HUES48 (cell line): ENCODE data around the gene EMC10.

Experiments
- H3K27ac ChIP-seq: one replicate; pipeline ENCODE4 v1.7.0; 2013; ENCODE audit warnings: low read depth, low read length, inconsistent platforms
- H3K27me3 ChIP-seq: 2 replicates; pipeline ENCODE4 v1.6.1; 2013; ENCODE audit warnings: mild to moderate bottlenecking, low read length; ENCODE audit not compliant: control insufficient read depth, insufficient read depth
- H3K36me3 ChIP-seq: 2 replicates; pipeline ENCODE4 v1.6.1; 2013; ENCODE audit warnings: low read length; ENCODE audit not compliant: control insufficient read depth, insufficient read depth
- H3K4me1 ChIP-seq: 2 replicates; pipeline ENCODE4 v1.6.1; 2013; ENCODE audit warnings: mild to moderate bottlenecking, low read length; ENCODE audit not compliant: control insufficient read depth, insufficient read depth
- H3K4me3 ChIP-seq: 2 replicates; pipeline ENCODE4 v1.5.1; 2013; ENCODE audit warnings: mild to moderate bottlenecking, low read depth, low read length
- H3K9ac ChIP-seq: 2 replicates; pipeline ENCODE4 v1.6.1; 2013; ENCODE audit warnings: mild to moderate bottlenecking, low read depth, low read length, moderate library complexity
- H3K9me3 ChIP-seq: 2 replicates; pipeline ENCODE4 v1.6.1; 2013; ENCODE audit warnings: low read length; ENCODE audit not compliant: control insufficient read depth, insufficient read depth

The EMC10 gene

GRCh38 chr19:50510700-50511068 is 34.4 kb downstream of the EMC10 start:
- H3K4me1 ChIP-seq, result no peaks in the 10 kb centered on the region; the same call in 1 of the 2 replicates

GRCh38 chr19:50511069-50511822 is 34.9 kb downstream of the EMC10 start, which contains the start of gene JOSD2:
TSS of gene JOSD2 (minus strand) at chr19:50511191. CDS start at chr19:50510431, 760 bp downstream.
- peak within 1 kb of the TSS; percentile 71 for H3K4me3 ChIP-seq
- no peaks in the 10 kb centered on the region for H3K36me3 ChIP-seq
- peaks cover 4% of the 10 kb centered on the region for H3K27me3 ChIP-seq
- no peak within 1 kb of the TSS; the same call in 1 of the 2 replicates for H3K9ac ChIP-seq
- H3K27ac ChIP-seq, result peak within 1 kb of the TSS; percentile 64
- no peaks in the 10 kb centered on the region; the same call in 1 of the 2 replicates for H3K4me1 ChIP-seq
- H3K9me3 ChIP-seq, result no peaks in the 10 kb centered on the region

More at GRCh38 chr19:50510700-50511068, 34.4 kb downstream of the EMC10 start:
- H3K4me3 ChIP-seq, result peak overlapping the region; percentile 71
- H3K9me3 ChIP-seq, result no peaks in the 10 kb centered on the region
- no peaks in the 10 kb centered on the region for H3K36me3 ChIP-seq
- H3K27me3 ChIP-seq, result peaks cover 4% of the 10 kb centered on the region
- H3K9ac ChIP-seq, result no peak overlapping the region; the same call in 1 of the 2 replicates
- peak overlapping the region; percentile 64 for H3K27ac ChIP-seq

- no peaks in the 10 kb centered on the region; the same call in 1 of the 2 replicates for H3K4me1 ChIP-seq
- no peak overlapping the region for H3K9ac ChIP-seq
- H3K36me3 ChIP-seq, result no peaks in the 10 kb centered on the region
- peaks cover 4% of the 10 kb centered on the region for H3K27me3 ChIP-seq
- no peaks in the 10 kb centered on the region for H3K9me3 ChIP-seq
- H3K4me3 ChIP-seq, result no peak overlapping the region
- H3K27ac ChIP-seq, result no peak overlapping the region
Observed at GRCh38 chr19:50512112-50512998, 36.0 kb downstream of the EMC10 start.

GRCh38 chr19:50512999-50513745 is 36.9 kb downstream of the EMC10 start:
- Histone ChIP-seq H3K9ac (no peak overlapping the region), H3K27ac (no peak overlapping the region), H3K9me3 (no peaks in the 10 kb centered on the region), H3K4me1 (no peaks in the 10 kb centered on the region; the same call in 1 of the 2 replicates), H3K36me3 (no peaks in the 10 kb centered on the region), H3K27me3 (peaks cover under 1% of the 10 kb centered on the region; the same call in 1 of the 2 replicates), H3K4me3 (no peak overlapping the region)

- no peak within 1 kb of the TSS for H3K27ac ChIP-seq
- H3K36me3 ChIP-seq, result no peaks in the 10 kb centered on the region
- no peak within 1 kb of the TSS for H3K4me3 ChIP-seq
- no peaks in the 10 kb centered on the region for H3K27me3 ChIP-seq
- H3K4me1 ChIP-seq, result no peaks in the 10 kb centered on the region; the same call in 1 of the 2 replicates
- H3K9me3 ChIP-seq, result no peaks in the 10 kb centered on the region
- no peak within 1 kb of the TSS for H3K9ac ChIP-seq
Observed at GRCh38 chr19:50513746-50514345, 37.5 kb downstream of the EMC10 start, which contains the start of gene ASPDH. TSS of gene ASPDH (minus strand) at chr19:50513913. CDS start at chr19:50513823, 90 bp downstream.

- Histone ChIP-seq H3K27me3 (no peaks in the 10 kb centered on the region), H3K27ac (no peak overlapping the region), H3K9me3 (no peaks in the 10 kb centered on the region), H3K4me3 (no peak overlapping the region), H3K4me1 (no peaks in the 10 kb centered on the region; the same call in 1 of the 2 replicates), H3K36me3 (no peaks in the 10 kb centered on the region), H3K9ac (no peak overlapping the region)
Observed at GRCh38 chr19:50514346-50515167, 38.2 kb downstream of the EMC10 start.

GRCh38 chr19:50515168-50515561 is 38.9 kb downstream of the EMC10 start:
- Histone ChIP-seq H3K4me1 (no peaks in the 10 kb centered on the region; the same call in 1 of the 2 replicates), H3K9ac (no peak overlapping the region), H3K36me3 (no peaks in the 10 kb centered on the region), H3K4me3 (no peak overlapping the region), H3K27ac (no peak overlapping the region), H3K9me3 (no peaks in the 10 kb centered on the region), H3K27me3 (no peaks in the 10 kb centered on the region)

- H3K9me3 ChIP-seq, result no peaks in the 10 kb centered on the region; the same call in 1 of the 2 replicates
- no peaks in the 10 kb centered on the region for H3K4me1 ChIP-seq
- H3K36me3 ChIP-seq, result no peaks in the 10 kb centered on the region
- no peaks in the 10 kb centered on the region for H3K27me3 ChIP-seq
- no peak overlapping the region for H3K9ac ChIP-seq
- no peak overlapping the region for H3K4me3 ChIP-seq
- no peak overlapping the region for H3K27ac ChIP-seq
Observed at GRCh38 chr19:50516456-50516855, 40.1 kb downstream of the EMC10 start.

GRCh38 chr19:50516964-50517703 is 40.8 kb downstream of the EMC10 start:
- no peaks in the 10 kb centered on the region for H3K36me3 ChIP-seq
- no peak overlapping the region for H3K27ac ChIP-seq
- no peaks in the 10 kb centered on the region for H3K27me3 ChIP-seq
- H3K9ac ChIP-seq, result no peak overlapping the region
- H3K9me3 ChIP-seq, result no peaks in the 10 kb centered on the region; the same call in 1 of the 2 replicates
- H3K4me3 ChIP-seq, result no peak overlapping the region
- H3K4me1 ChIP-seq, result no peaks in the 10 kb centered on the region
